Fibroblast of villous mesenchyme (primary cell): ENCODE measurements around the gene TDRD5. TPM values are rescaled to one million over a fixed set of nuclear protein-coding genes. Genes with fewer than 3 reads are reported as not detected.
A peak's percentile ranks its signal among the peaks of the same experiment; 100 is the strongest.

Experiments used
- DNase-seq: peaks from one replicate; pipeline ENCODE4 v3.0.0-alpha.2; 2010; ENCODE audit warnings: low read depth
- H3K4me3 ChIP-seq: 2 replicates; pipeline ENCODE4 v1.5.1; 2011; ENCODE audit warnings: low read depth, mild to moderate bottlenecking, low read length
- total RNA-seq: library from RNA; depleted of rRNA; stranded (reverse); fragments of >200 nt; gene quantifications from 2 replicates; pipeline ENCODE4 v1.2.3, GENCODE V29; 2012
- TF ChIP-seq, protein P1 (sequence below): IDR thresholded peaks from 2 replicates; pipeline ENCODE4 v1.5.1; 2012; ENCODE audit warnings: low read depth, mild to moderate bottlenecking, low read length; ENCODE audit not compliant: insufficient read depth

Gene TDRD5
- total RNA-seq, 1 donor = not detected

- TF ChIP-seq, protein P1, sequence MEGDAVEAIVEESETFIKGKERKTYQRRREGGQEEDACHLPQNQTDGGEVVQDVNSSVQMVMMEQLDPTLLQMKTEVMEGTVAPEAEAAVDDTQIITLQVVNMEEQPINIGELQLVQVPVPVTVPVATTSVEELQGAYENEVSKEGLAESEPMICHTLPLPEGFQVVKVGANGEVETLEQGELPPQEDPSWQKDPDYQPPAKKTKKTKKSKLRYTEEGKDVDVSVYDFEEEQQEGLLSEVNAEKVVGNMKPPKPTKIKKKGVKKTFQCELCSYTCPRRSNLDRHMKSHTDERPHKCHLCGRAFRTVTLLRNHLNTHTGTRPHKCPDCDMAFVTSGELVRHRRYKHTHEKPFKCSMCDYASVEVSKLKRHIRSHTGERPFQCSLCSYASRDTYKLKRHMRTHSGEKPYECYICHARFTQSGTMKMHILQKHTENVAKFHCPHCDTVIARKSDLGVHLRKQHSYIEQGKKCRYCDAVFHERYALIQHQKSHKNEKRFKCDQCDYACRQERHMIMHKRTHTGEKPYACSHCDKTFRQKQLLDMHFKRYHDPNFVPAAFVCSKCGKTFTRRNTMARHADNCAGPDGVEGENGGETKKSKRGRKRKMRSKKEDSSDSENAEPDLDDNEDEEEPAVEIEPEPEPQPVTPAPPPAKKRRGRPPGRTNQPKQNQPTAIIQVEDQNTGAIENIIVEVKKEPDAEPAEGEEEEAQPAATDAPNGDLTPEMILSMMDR = no peak
- no peak overlapping the region for H3K4me3 ChIP-seq
Measured at GRCh38 chr1:179554427-179554826, 37.2 kb upstream of the TDRD5 start.

GRCh38 chr1:179558078-179558477, 33.6 kb upstream of the TDRD5 start:
- H3K4me3 ChIP-seq = no peak overlapping the region
- TF ChIP-seq, protein P1 = no peak
- no peak for DNase-seq

More at GRCh38 chr1:179554427-179554826, 37.2 kb upstream of the TDRD5 start:
- no peak for DNase-seq

- TF ChIP-seq, protein P1 = no peak
- no peak for DNase-seq
- H3K4me3 ChIP-seq = no peak within 1 kb of the TSS
Measured at GRCh38 chr1:179575497-179576314, 15.9 kb upstream of the TDRD5 start, which contains the start of gene NPHS2. TSS of gene NPHS2 (minus strand) at chr1:179575948. CDS start at chr1:179575864, 84 bp downstream.

DNA sequence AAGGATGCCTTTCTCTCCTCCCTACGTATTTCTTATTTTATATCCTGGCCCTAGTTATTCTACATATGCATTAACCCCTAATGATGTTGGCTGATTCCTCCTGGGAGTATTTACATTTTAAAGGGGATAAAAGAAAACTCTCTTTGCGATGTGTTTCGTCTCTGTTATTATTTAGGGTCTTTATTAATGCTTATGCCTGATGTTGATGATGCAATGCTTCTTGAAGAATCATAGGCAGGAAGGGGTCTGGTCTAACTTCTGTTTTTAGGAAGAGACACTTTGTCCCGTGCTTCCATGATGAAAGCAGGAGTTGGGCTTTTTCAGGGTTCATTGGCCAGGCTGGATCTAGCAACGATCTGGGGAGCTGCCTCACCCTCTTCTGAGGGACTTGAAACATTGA, 15.1 kb upstream of the TDRD5 start:
- no peak overlapping the region for H3K4me3 ChIP-seq
- DNase-seq = no peak
- TF ChIP-seq, protein P1 = no peak

DNA sequence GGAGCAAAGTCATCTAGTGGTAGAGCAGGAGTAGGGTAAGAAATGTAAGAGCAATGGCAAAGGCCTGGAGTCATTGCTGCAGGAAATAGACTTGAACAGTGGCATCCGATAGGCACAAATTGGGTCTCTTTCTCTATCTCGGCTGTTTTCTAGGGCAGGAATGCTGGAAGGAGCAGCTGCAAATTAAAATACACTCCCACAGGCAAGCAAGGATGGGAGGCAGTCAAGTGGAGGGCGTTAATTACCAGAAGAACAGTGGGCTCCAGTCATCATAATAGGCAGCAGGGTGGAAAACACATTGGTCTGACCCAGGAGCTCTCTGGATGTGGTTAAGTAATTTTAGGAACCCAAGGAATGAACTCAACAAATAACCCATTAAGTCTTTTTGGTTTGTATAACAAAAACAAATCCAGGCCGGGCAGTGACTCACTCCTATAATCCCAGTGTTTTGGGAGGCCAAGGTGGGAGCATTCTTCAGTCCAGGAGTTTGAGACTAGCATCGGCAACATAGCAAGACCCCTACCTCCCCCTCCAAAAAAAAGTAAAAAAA, 7.8 kb upstream of the TDRD5 start:
- no peak overlapping the region for H3K4me3 ChIP-seq
- TF ChIP-seq, protein P1 = no peak
- DNase-seq = no peak

- peak; percentile 3 for DNase-seq
- TF ChIP-seq, protein P1 = peak; percentile 20
- peak overlapping the region; percentile 5 for H3K4me3 ChIP-seq
Measured at GRCh38 chr1:179586107-179586823, 5.4 kb upstream of the TDRD5 start.
